HepG2 (cell line): ENCODE data around the gene PIP5K1A. TPM values are rescaled to one million over a fixed set of nuclear protein-coding genes. Genes with fewer than 3 reads are reported as not detected.

Experiments used
- ATAC-seq: fragments of 200-7000 bp; cut with Tn5 transposase; 3 replicates; pipeline ENCODE4 v1.9.1; 2020; ENCODE audit warnings: mild to moderate bottlenecking, moderate library complexity
- BruUV-seq: library from RNA; stranded (reverse); fragments of 400-500 nt; replicated peaks from 2 replicates; lab custom pipeline; 2021; lab: Mats Ljungman, UMichigan
- CTCF ChIA-PET: fragments of 300-600 bp; formaldehyde crosslinking; extraction: SDS; loops from one replicate; lab custom pipeline; 2021; ENCODE audit warnings: low total read pairs, inconsistent platforms, low intra/inter-chr PET ratio; lab: Yijun Ruan, JAX
- POLR2A ChIA-PET: fragments of 350-600 bp; sonication (Branson Sonifier 250); formaldehyde crosslinking; loops from one replicate; lab custom pipeline; 2020; ENCODE audit warnings: antibody characterized with exemption, inconsistent platforms; lab: Yijun Ruan, JAX
- DNase-seq: peaks from one replicate; pipeline ENCODE4 v3.0.0-alpha.2; 2015; ENCODE audit warnings: low spot score
- FAIRE-seq: peaks from 3 replicates; lab custom pipeline; 2011; peaks lifted over from hg19 to GRCh38; lab: Jason Lieb, UNC
- H2AFZ ChIP-seq: one replicate; pipeline ENCODE4 v1.6.1; 2011; ENCODE audit warnings: low read length, inconsistent platforms
- H3K27ac ChIP-seq: fragments of 300-600 bp; 3 replicates; pipeline ENCODE4 v1.8.0; 2011; ENCODE audit warnings: mixed run types, mild to moderate bottlenecking, mixed read lengths, low read length, inconsistent platforms; ENCODE audit not compliant: insufficient read depth; ENCODE audit errors: extremely low read length
- H3K27me3 ChIP-seq, 2 experiments: fragments of 200-600 bp in 1 of 2; 2 replicates in 1 of 2; 3 replicates in 1 of 2; pipeline versions ENCODE4 v1.6.0 to v1.8.0; 2011; ENCODE audit warnings: low read length in 2 of 2, mild to moderate bottlenecking in 2 of 2, moderate library complexity in 2 of 2, inconsistent platforms in 1 of 2; ENCODE audit not compliant: insufficient read depth in 2 of 2, control insufficient read depth in 1 of 2
- H3K36me3 ChIP-seq, 2 experiments: fragments of 200-600 bp in 1 of 2; replicated peaks in 1 of 2; 2 replicates in 1 of 2; 3 replicates in 1 of 2; pipeline versions ENCODE4 v1.5.1 to v1.8.0; 2011; ENCODE audit warnings: low read length in 2 of 2, inconsistent platforms in 1 of 2; ENCODE audit not compliant: insufficient read depth in 2 of 2, control insufficient read depth in 1 of 2
- H3K4me1 ChIP-seq: 2 replicates; pipeline ENCODE4 v1.5.1; 2012; ENCODE audit warnings: low read length, inconsistent platforms; ENCODE audit not compliant: insufficient read depth
- H3K4me2 ChIP-seq: 2 replicates; pipeline ENCODE4 v1.6.0; 2011; ENCODE audit warnings: low read depth, low read length, inconsistent platforms
- H3K4me3 ChIP-seq, 3 experiments: fragments of 200-600 bp in 1 of 3; sonication (generic), shearing (Covaris generic) in 1 of 3; replicated peaks in 1 of 3; 2 replicates each; pipeline ENCODE4 v1.5.1; 2011 to 2016; ENCODE audit warnings: low read length in 3 of 3, inconsistent platforms in 2 of 3, low read depth in 2 of 3, mild to moderate bottlenecking in 2 of 3, control low read depth in 1 of 3, mixed read lengths in 1 of 3; ENCODE audit not compliant: insufficient read depth in 1 of 3
- H3K79me2 ChIP-seq: one replicate; pipeline ENCODE4 v1.6.1; 2011; ENCODE audit warnings: low read length, inconsistent platforms; ENCODE audit not compliant: insufficient read depth
- H3K9ac ChIP-seq: 2 replicates; pipeline ENCODE4 v1.6.0; 2011; ENCODE audit warnings: mild to moderate bottlenecking, low read depth, low read length, inconsistent platforms; ENCODE audit not compliant: insufficient read depth
- H3K9me3 ChIP-seq: 2 replicates; pipeline ENCODE4 v1.5.1; 2012; ENCODE audit warnings: mild to moderate bottlenecking, low read length
- H4K20me1 ChIP-seq: 2 replicates; pipeline ENCODE4 v1.6.0; 2011; ENCODE audit warnings: inconsistent platforms, mild to moderate bottlenecking, low read length, moderate library complexity; ENCODE audit not compliant: insufficient read depth
- ASH2L ChIP-seq: fragments of 300-600, 200-600 bp; sonication (generic); IDR thresholded peaks from 2 replicates; pipeline ENCODE4 v1.7.0; 2017; ENCODE audit warnings: low read depth, mild to moderate bottlenecking, moderate library complexity, mixed read lengths, low read length; ENCODE audit not compliant: insufficient read length
- DNMT1 ChIP-seq: sonication (generic); formaldehyde crosslinking; IDR thresholded peaks from 2 replicates; pipeline ENCODE4 v1.5.1; 2020; ENCODE audit warnings: mild to moderate bottlenecking, missing genetic modification reagents
- ETV6 ChIP-seq: sonication (generic); formaldehyde crosslinking; conservative IDR thresholded peaks from 2 replicates; pipeline ENCODE4 v1.4.0; 2020; ENCODE audit warnings: missing genetic modification reagents
- KDM1A ChIP-seq: IDR thresholded peaks from 2 replicates; pipeline ENCODE4 v1.6.1; 2016; ENCODE audit warnings: missing compliant biosample characterization
- KLF13 ChIP-seq: sonication (generic); formaldehyde crosslinking; IDR thresholded peaks from 2 replicates; pipeline ENCODE4 v1.4.0; 2020; ENCODE audit warnings: mild to moderate bottlenecking, missing genetic modification reagents
- KLF15 ChIP-seq: sonication (generic); formaldehyde crosslinking; IDR thresholded peaks from 2 replicates; pipeline ENCODE4 v1.8.1; 2023; ENCODE audit warnings: borderline replicate concordance, mild to moderate bottlenecking, inconsistent platforms, missing genetic modification reagents, mixed read lengths
- KMT2A ChIP-seq: sonication (generic); formaldehyde crosslinking; IDR thresholded peaks from 2 replicates; pipeline ENCODE4 v1.4.0; 2020; ENCODE audit warnings: missing genetic modification reagents
- NCOA2 ChIP-seq: sonication (generic); formaldehyde crosslinking; IDR thresholded peaks from 2 replicates; pipeline ENCODE4 v1.8.0; 2022; ENCODE audit warnings: inconsistent platforms
- POLR2AphosphoS2 ChIP-seq: IDR thresholded peaks from 2 replicates; pipeline ENCODE4 v1.6.1; 2011; ENCODE audit warnings: low read depth, low read length, improper control_type of control experiment
- TCF7L2 ChIP-seq: IDR thresholded peaks from 2 replicates; pipeline ENCODE4 v1.6.1; 2011; ENCODE audit warnings: mild to moderate bottlenecking, low read depth, low read length, moderate library complexity
- TMF1 ChIP-seq: sonication (generic); formaldehyde crosslinking; IDR thresholded peaks from 2 replicates; pipeline ENCODE4 v1.8.1; 2022; ENCODE audit warnings: low read depth, missing genetic modification reagents
- ZBTB7B ChIP-seq: sonication (generic); formaldehyde crosslinking; IDR thresholded peaks from 2 replicates; pipeline ENCODE4 v1.4.0; 2020; ENCODE audit warnings: missing genetic modification reagents
- ZNF207 ChIP-seq: fragments of 450-650 bp; IDR thresholded peaks from 2 replicates; pipeline ENCODE4 v1.6.1; 2016; ENCODE audit warnings: antibody characterized with exemption, borderline replicate concordance
- ZNF34 ChIP-seq: sonication (generic); formaldehyde crosslinking; IDR thresholded peaks from 2 replicates; pipeline ENCODE4 v1.4.0; 2020; ENCODE audit warnings: mild to moderate bottlenecking, missing genetic modification reagents, borderline replicate concordance
- ZNF589 ChIP-seq: sonication (generic); formaldehyde crosslinking; conservative IDR thresholded peaks from 2 replicates; pipeline ENCODE4 v1.8.0; 2022; ENCODE audit warnings: mild to moderate bottlenecking, moderate library complexity, missing genetic modification reagents
- ZNF703 ChIP-seq: sonication (generic); formaldehyde crosslinking; IDR thresholded peaks from 2 replicates; pipeline ENCODE4 v1.5.1; 2020; ENCODE audit warnings: missing genetic modification reagents, mild to moderate bottlenecking, moderate library complexity, borderline replicate concordance
- WGBS: methylation state at CpG from one replicate; pipeline ENCODE4 v1.1.6; 2017; ENCODE audit warnings: low lambda C conversion rate; 5-methylcytosine and 5-hydroxymethylcytosine counted together
- in situ Hi-C: cut with HindIII; loops from 2 replicates; pipeline ENCODE4 v1.10.0; 2017; ENCODE audit warnings: low pct_unique_long_range_greater_than_20kb; ENCODE audit not compliant: extremely low pct_ligation_motif_present
- intact Hi-C: fragments of 100-400 bp; cut with micrococcal nuclease; formaldehyde crosslinking; loops from one replicate; pipeline ENCODE4 v1.10.0; 2022; ENCODE audit not compliant: unreplicated experiment
- polyA plus RNA-seq, 8 experiments: library from polyadenylated mRNA; depleted of rRNA in 3 of 8; stranded (reverse) in 7 of 8; unstranded in 1 of 8; fragments of >200 nt; fragmentation: Illumina TruSeq in 4 of 8; extraction: Trizol in 4 of 8; gene quantifications; 2 replicates each; pipeline versions ENCODE4 v1.2.1 to v1.2.3, GENCODE V29; 2011 to 2016; ENCODE audit warnings: low read depth in 4 of 8, missing spikeins in 1 of 8, mixed read lengths in 1 of 8; ENCODE audit not compliant: insufficient read depth in 1 of 8
- total RNA-seq, 5 experiments: library from RNA; depleted of rRNA; stranded (reverse); fragments of >200 nt; fragmentation: Illumina TruSeq; extraction: Trizol; gene quantifications; 2 replicates each; pipeline ENCODE4 v1.2.3, GENCODE V29; 2016; ENCODE audit warnings: low read depth in 1 of 5
- TF ChIP-seq, protein P1 (sequence below): IDR thresholded peaks from 2 replicates; pipeline ENCODE4 v1.6.1; 2016; ENCODE audit warnings: missing biosample characterization, missing genetic modification reagents, low read depth
- TF ChIP-seq, protein P2 (sequence below): sonication (generic); formaldehyde crosslinking; IDR thresholded peaks from 2 replicates; pipeline ENCODE4 v1.5.0; 2020; ENCODE audit warnings: mild to moderate bottlenecking, missing genetic modification reagents
- TF ChIP-seq, protein P3 (sequence below): IDR thresholded peaks from 2 replicates; pipeline ENCODE4 v1.6.1; 2018; ENCODE audit warnings: missing genetic modification reagents, mild to moderate bottlenecking, missing compliant biosample characterization

The PIP5K1A gene
- total and polyA plus RNA-seq, 2 of the 13 experiments (the other 11 are each of a cell fraction or from before 2014, with no cell fraction given), result 45.3 to 65.1 TPM

DNA sequence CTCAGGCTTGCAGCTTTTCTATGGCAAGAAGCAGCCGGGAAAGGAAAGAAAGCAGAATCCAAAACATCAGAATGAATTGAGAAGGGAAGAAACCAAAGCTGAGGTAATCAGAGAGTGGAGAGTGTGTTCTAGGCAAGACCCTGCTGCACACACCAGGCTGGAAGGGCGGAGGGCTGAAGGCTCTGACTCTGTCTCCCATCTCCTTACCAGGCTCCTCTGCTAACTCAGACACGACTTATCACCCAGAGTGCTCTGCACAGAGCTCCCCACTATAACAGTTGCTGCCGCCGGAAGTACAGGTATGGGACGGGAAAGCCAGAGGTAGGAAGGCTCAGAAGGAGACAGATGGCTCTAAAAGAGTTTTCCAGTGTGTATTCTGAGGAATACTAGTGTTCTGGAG is 31.2 kb upstream of the PIP5K1A start:
- Histone ChIP-seq H3K79me2 (peaks cover 17% of the 10 kb centered on the region), H4K20me1 (no peaks in the 10 kb centered on the region), H2AFZ (no peak overlapping the region), H3K4me2 (peak overlapping the region; percentile 83), H3K4me1 (peaks cover 25% of the 10 kb centered on the region), H3K27ac (no peak overlapping the region), H3K27me3 (peaks cover 0 to 5% of the 10 kb centered on the region in 2 experiments; a peak in 2 of 5 replicates), H3K4me3 (peak overlapping the region; percentile 91 to 94 (median 93); a peak in 5 of 6 replicates), H3K9ac (peak overlapping the region; percentile 93; the same call in 1 of the 2 replicates), H3K9me3 (no peaks in the 10 kb centered on the region), H3K36me3 (peaks cover 3 to 5% of the 10 kb centered on the region in 2 experiments; a peak in 3 of 5 replicates)
- DNase-seq (no peak), ATAC-seq (no peak), FAIRE-seq (no peak)
- no peak for TF ChIP-seq KMT2A (CRISPR knock-in tag)
- no peak for TF ChIP-seq TCF7L2
- TF ChIP-seq ZNF207, result no peak
- no peak for TF ChIP-seq NCOA2
- no peak for TF ChIP-seq ZBTB7B
- no peak for TF ChIP-seq ASH2L
- TF ChIP-seq, protein P1, sequence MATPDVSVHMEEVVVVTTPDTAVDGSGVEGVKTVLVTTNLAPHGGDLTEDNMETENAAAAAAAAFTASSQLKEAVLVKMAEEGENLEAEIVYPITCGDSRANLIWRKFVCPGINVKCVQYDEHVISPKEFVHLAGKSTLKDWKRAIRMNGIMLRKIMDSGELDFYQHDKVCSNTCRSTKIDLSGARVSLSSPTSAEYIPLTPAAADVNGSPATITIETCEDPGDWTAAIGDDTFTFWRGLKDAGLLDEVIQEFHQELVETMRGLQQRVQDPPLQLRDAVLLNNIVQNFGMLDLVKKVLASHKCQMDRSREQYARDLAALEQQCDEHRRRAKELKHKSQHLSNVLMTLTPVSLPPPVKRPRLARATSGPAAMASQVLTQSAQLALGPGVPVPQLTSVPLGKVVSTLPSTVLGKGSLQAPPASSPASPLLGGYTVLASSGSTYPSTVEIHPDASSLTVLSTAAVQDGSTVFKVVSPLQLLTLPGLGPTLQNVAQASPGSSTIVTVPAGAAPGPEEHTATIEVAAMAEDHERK (CRISPR knock-in tag), result no peak
- no peak for TF ChIP-seq KDM1A (CRISPR knock-in tag)
- TF ChIP-seq KLF13 (CRISPR knock-in tag), result no peak
- TF ChIP-seq ZNF34 (CRISPR knock-in tag), result no peak
- TF ChIP-seq ZNF589, result no peak
- TF ChIP-seq TMF1 (CRISPR knock-in tag), result no peak
- TF ChIP-seq, protein P2, sequence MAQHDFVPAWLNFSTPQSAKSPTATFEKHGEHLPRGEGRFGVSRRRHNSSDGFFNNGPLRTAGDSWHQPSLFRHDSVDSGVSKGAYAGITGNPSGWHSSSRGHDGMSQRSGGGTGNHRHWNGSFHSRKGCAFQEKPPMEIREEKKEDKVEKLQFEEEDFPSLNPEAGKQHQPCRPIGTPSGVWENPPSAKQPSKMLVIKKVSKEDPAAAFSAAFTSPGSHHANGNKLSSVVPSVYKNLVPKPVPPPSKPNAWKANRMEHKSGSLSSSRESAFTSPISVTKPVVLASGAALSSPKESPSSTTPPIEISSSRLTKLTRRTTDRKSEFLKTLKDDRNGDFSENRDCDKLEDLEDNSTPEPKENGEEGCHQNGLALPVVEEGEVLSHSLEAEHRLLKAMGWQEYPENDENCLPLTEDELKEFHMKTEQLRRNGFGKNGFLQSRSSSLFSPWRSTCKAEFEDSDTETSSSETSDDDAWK, result no peak
- TF ChIP-seq KLF15 (CRISPR knock-in tag), result no peak
- TF ChIP-seq ETV6 (CRISPR knock-in tag), result no peak
- no peak for TF ChIP-seq POLR2AphosphoS2
- TF ChIP-seq ZNF703 (CRISPR knock-in tag), result no peak
- TF ChIP-seq DNMT1 (CRISPR knock-in tag), result no peak
- TF ChIP-seq, protein P3, sequence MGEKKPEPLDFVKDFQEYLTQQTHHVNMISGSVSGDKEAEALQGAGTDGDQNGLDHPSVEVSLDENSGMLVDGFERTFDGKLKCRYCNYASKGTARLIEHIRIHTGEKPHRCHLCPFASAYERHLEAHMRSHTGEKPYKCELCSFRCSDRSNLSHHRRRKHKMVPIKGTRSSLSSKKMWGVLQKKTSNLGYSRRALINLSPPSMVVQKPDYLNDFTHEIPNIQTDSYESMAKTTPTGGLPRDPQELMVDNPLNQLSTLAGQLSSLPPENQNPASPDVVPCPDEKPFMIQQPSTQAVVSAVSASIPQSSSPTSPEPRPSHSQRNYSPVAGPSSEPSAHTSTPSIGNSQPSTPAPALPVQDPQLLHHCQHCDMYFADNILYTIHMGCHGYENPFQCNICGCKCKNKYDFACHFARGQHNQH (CRISPR knock-in tag), result no peak
- in situ Hi-C loops (no loop called here), intact Hi-C loops (no loop called here)
- CTCF ChIA-PET, result no interaction called here
- BruUV-seq, result no TSS peak
- WGBS, result 92% methylated on average over 6 of the region's 6 CpGs
- POLR2A ChIA-PET, result interaction anchor here (1.0 to 2.8 kb wide), 3 partner anchors 23 to 32 kb away, joined by 4 to 14 read pairs (median 5); partner anchors contain the start of gene VPS72
